ENCODE data around the gene ERBB4. TPM values are rescaled to one million over a fixed set of nuclear protein-coding genes. Genes with fewer than 3 reads are reported as not detected.
A peak's percentile ranks its signal among the peaks of the same experiment; 100 is the strongest.
"Not testable (repeated sequence)": the region's sequence is repeated elsewhere in the genome, so short reads cannot be mapped to it uniquely, and the experiment has no call there.

Gene ERBB4
- total RNA-seq, 1 donor, result 5.8 TPM

- no peak for DNase-seq (ENCODE audit: low read depth)
- no peak for TF ChIP-seq CTCF (IDR thresholded peaks at IDR 0.05; ENCODE audit: insufficient read depth, low read length)
- H3K4me3 ChIP-seq (ENCODE audit: low read depth, low read length), result no peak overlapping the region
These were observed 796.6 kb downstream of the ERBB4 start for GRCh38 chr2:211741966-211742365.

- peak; percentile 25 for DNase-seq (ENCODE audit: low read depth)
- no peak overlapping the region for H3K4me3 ChIP-seq (ENCODE audit: low read depth, low read length)
- no peak for TF ChIP-seq CTCF (IDR thresholded peaks at IDR 0.05; ENCODE audit: insufficient read depth, low read length)
These were observed 801.3 kb downstream of the ERBB4 start for GRCh38 chr2:211737282-211737681.

GRCh38 chr2:211730215-211730614 is 808.4 kb downstream of the ERBB4 start:
- DNase-seq (ENCODE audit: low read depth), result no peak
- TF ChIP-seq CTCF (IDR thresholded peaks at IDR 0.05; ENCODE audit: insufficient read depth, low read length), result no peak
- H3K4me3 ChIP-seq (ENCODE audit: low read depth, low read length), result no peak overlapping the region

GRCh38 chr2:211729433-211729832 is 809.2 kb downstream of the ERBB4 start:
- DNase-seq (ENCODE audit: low read depth), result no peak
- TF ChIP-seq CTCF (IDR thresholded peaks at IDR 0.05; ENCODE audit: insufficient read depth, low read length), result no peak
- no peak overlapping the region for H3K4me3 ChIP-seq (ENCODE audit: low read depth, low read length)

- TF ChIP-seq CTCF (IDR thresholded peaks at IDR 0.05; ENCODE audit: insufficient read depth, low read length), result no peak
- DNase-seq (ENCODE audit: low read depth), result no peak
- H3K4me3 ChIP-seq (ENCODE audit: low read depth, low read length), result no peak overlapping the region
These were observed 813.7 kb downstream of the ERBB4 start for GRCh38 chr2:211724933-211725332.

GRCh38 chr2:211723398-211723797 is 815.2 kb downstream of the ERBB4 start:
- TF ChIP-seq CTCF (IDR thresholded peaks at IDR 0.05; ENCODE audit: insufficient read depth, low read length), result no peak
- DNase-seq (ENCODE audit: low read depth), result no peak
- no peak overlapping the region for H3K4me3 ChIP-seq (ENCODE audit: low read depth, low read length)

GRCh38 chr2:211722928-211723327 is 815.7 kb downstream of the ERBB4 start:
- no peak for DNase-seq (ENCODE audit: low read depth)
- no peak for TF ChIP-seq CTCF (IDR thresholded peaks at IDR 0.05; ENCODE audit: insufficient read depth, low read length)
- H3K4me3 ChIP-seq (ENCODE audit: low read depth, low read length), result no peak overlapping the region

- H3K4me3 ChIP-seq (ENCODE audit: low read depth, low read length); DNase-seq (ENCODE audit: low read depth): not testable (repeated sequence)
These were observed 816.7 kb downstream of the ERBB4 start for GRCh38 chr2:211721874-211722273.

Measured in fibroblast of the aortic adventitia (primary cell).